Activated effector memory CD4-positive, alpha-beta T cell treated with anti-CD3 and anti-CD28 coated beads, Interleukin-2, amount 50 U/mL, for 16 hours (primary cell): Measurements from ENCODE around the gene EZH2.

Experiments
- DNase-seq: peaks from one replicate; pipeline ENCODE4 v3.0.0-alpha.2; 2020

The EZH2 gene

GRCh38 chr7:148804343-148805235 is 79.5 kb downstream of the EZH2 start:
- no peak for DNase-seq

- no peak for DNase-seq
Measured at GRCh38 chr7:148803094-148803493, 81.0 kb downstream of the EZH2 start.

GRCh38 chr7:148802101-148802493 is 82.0 kb downstream of the EZH2 start:
- DNase-seq, result no peak

GRCh38 chr7:148800677-148801076 is 83.4 kb downstream of the EZH2 start:
- DNase-seq, result no peak

- no peak for DNase-seq
Measured at GRCh38 chr7:148799893-148800555, 84.1 kb downstream of the EZH2 start.

- DNase-seq, result no peak
Measured at GRCh38 chr7:148796841-148797240, 87.2 kb downstream of the EZH2 start.

GRCh38 chr7:148794476-148794875 is 89.6 kb downstream of the EZH2 start:
- DNase-seq, result no peak

- no peak for DNase-seq
Measured at GRCh38 chr7:148793590-148793989, 90.5 kb downstream of the EZH2 start.

GRCh38 chr7:148791546-148791945 is 92.5 kb downstream of the EZH2 start:
- DNase-seq, result no peak

GRCh38 chr7:148790850-148791249 is 93.2 kb downstream of the EZH2 start:
- DNase-seq, result no peak

- no peak for DNase-seq
Measured at GRCh38 chr7:148790131-148790726, 93.9 kb downstream of the EZH2 start.

GRCh38 chr7:148789220-148789619 is 94.9 kb downstream of the EZH2 start:
- DNase-seq, result no peak

GRCh38 chr7:148787571-148788295 is 96.4 kb downstream of the EZH2 start:
- no peak for DNase-seq

GRCh38 chr7:148783801-148784527 is 100.1 kb downstream of the EZH2 start:
- no peak for DNase-seq

- DNase-seq, result no peak
Measured at GRCh38 chr7:148782757-148783456, 101.2 kb downstream of the EZH2 start.

GRCh38 chr7:148774471-148774870 is 109.6 kb downstream of the EZH2 start:
- no peak for DNase-seq

- peak; percentile 68 for DNase-seq
Measured at GRCh38 chr7:148773334-148773733, 110.8 kb downstream of the EZH2 start.

- DNase-seq, result peak; percentile 75
Measured at GRCh38 chr7:148772297-148773089, 111.6 kb downstream of the EZH2 start.

- DNase-seq, result no peak
Measured at GRCh38 chr7:148770004-148770403, 114.1 kb downstream of the EZH2 start.

- no peak for DNase-seq
Measured at GRCh38 chr7:148763622-148764021, 120.5 kb downstream of the EZH2 start.
